Hematopoietic multipotent progenitor cell treated with erythropoietin and hydrocortisone succinate and interleukin-3 and kit ligand, for 8 days (in vitro differentiated cells): Measurements from ENCODE around the gene SMU1.

Experiments used
- DNase-seq: peaks from one replicate; pipeline ENCODE4 v3.0.0-alpha.2; 2015

SMU1 gene

GRCh38 chr9:33076046-33077004, at the start of gene SMU1:
Gene SMU1 (minus strand): TSS chr9:33076674. CDS start chr9:33076608, 66 bp downstream.
- DNase-seq: peak; percentile 98

- DNase-seq: no peak
Observed at GRCh38 chr9:33125461-33125860, 49.0 kb upstream of the SMU1 start.

- no peak for DNase-seq
Observed at GRCh38 chr9:33124751-33125381, 48.4 kb upstream of the SMU1 start.

GRCh38 chr9:33124046-33124445, 47.6 kb upstream of the SMU1 start:
- no peak for DNase-seq

- DNase-seq: no peak
Observed at GRCh38 chr9:33123407-33124031, 47.0 kb upstream of the SMU1 start.

- no peak for DNase-seq
Observed at GRCh38 chr9:33120620-33121019, 44.1 kb upstream of the SMU1 start.

GRCh38 chr9:33117796-33118195, 41.3 kb upstream of the SMU1 start:
- DNase-seq: no peak

GRCh38 chr9:33117306-33117705, 40.8 kb upstream of the SMU1 start:
- no peak for DNase-seq

- no peak for DNase-seq
Observed at GRCh38 chr9:33116860-33117259, 40.4 kb upstream of the SMU1 start.

- no peak for DNase-seq
Observed at GRCh38 chr9:33114746-33115145, 38.3 kb upstream of the SMU1 start.

GRCh38 chr9:33113799-33114547, 37.5 kb upstream of the SMU1 start:
- no peak for DNase-seq

- DNase-seq: no peak
Observed at GRCh38 chr9:33112094-33112493, 35.6 kb upstream of the SMU1 start.

GRCh38 chr9:33111631-33112030, 35.2 kb upstream of the SMU1 start:
- DNase-seq: no peak

- no peak for DNase-seq
Observed at GRCh38 chr9:33110686-33111085, 34.2 kb upstream of the SMU1 start.

- no peak for DNase-seq
Observed at GRCh38 chr9:33109850-33110595, 33.5 kb upstream of the SMU1 start.

- DNase-seq: no peak
Observed at GRCh38 chr9:33109097-33109496, 32.6 kb upstream of the SMU1 start.

GRCh38 chr9:33108472-33108871, 32.0 kb upstream of the SMU1 start:
- no peak for DNase-seq

GRCh38 chr9:33107762-33108161, 31.3 kb upstream of the SMU1 start:
- no peak for DNase-seq

- DNase-seq: no peak
Observed at GRCh38 chr9:33106827-33107621, 30.6 kb upstream of the SMU1 start.

GRCh38 chr9:33106372-33106771, 29.9 kb upstream of the SMU1 start:
- no peak for DNase-seq

- DNase-seq: no peak
Observed at GRCh38 chr9:33105959-33106358, 29.5 kb upstream of the SMU1 start.
